ENCODE measurements around the gene NRXN3. TPM values are rescaled to one million over a fixed set of nuclear protein-coding genes. Genes with fewer than 3 reads are reported as not detected.

The NRXN3 gene
- total RNA-seq, 1 donor from 2014 or later, result 0.60 TPM

DNA sequence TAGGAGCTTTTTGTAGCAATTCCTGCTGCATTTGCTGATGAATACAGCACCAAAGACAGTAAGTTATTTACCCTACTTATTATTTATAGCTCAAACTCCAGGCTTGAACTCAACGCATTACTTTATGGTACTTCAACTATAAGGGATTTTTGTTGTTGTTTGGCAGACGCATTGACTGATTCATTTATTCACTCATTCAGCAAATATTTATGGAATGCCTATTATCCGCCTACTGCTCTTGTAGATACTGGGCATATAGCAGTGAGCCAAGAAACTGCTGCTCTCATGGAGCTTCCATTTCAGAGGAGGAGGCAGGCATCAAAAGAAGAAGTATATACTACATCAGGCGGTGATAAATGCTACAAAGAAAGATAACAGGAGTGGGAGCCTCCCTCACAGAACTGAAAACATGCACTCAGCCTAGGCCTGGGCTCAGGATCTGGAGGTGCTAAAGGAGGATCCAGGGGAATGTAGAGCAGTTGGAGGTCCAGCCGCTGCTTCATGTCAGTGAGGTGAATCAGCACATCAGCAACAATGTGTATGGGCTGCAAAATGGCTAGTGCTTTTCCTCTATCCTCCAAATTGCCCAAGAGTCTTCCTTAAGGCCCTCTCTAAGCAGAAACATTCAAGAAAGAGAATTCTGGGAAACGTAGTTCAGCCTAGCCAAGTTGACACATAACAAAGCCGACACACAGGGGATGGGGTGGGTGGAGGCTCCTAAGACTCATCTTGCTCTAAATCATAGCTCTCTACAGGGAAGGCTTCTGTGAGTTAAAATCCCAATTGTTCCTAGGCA, 157.5 kb downstream of the NRXN3 start:
- no peak for ATAC-seq

DNA sequence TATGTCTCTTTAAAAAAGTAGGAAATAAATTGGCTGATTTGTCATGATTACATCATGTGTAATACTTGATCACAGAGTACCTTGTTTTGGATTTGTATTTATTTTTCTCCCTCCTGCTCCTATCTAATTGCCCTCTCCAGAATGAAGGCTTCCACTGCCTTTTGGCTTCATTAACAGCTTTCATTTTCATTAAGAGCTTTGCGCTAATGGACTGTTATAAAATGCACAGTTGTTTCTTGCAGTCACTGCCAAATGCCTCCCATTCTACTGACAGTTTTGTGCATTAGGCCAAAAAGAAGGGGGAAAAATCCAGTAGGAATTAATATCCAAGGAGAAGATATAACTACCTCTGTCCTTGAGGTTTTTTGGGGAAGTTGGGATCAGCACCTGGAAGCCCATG, 159.2 kb downstream of the NRXN3 start:
- ATAC-seq, result no peak

DNA sequence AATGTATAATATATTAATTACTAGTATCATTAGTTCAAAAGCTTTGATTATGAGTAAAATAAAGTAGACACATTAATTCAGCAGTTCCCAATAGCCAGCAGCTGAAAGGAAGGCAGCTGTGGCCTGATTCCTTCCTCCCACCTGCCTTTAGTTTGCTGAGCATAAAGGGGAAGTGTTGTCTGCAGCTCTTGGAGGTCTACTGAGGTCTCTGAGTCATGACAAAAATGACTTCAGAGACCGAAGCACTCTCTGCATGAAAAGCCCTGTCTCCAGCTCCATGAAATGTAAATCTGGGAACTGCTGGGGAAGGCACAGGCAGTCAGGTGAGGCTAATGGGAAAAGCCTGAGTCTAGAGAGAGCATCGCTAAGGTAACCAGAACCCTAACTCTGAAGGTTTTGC, 165.4 kb downstream of the NRXN3 start:
- ATAC-seq, result no peak

DNA sequence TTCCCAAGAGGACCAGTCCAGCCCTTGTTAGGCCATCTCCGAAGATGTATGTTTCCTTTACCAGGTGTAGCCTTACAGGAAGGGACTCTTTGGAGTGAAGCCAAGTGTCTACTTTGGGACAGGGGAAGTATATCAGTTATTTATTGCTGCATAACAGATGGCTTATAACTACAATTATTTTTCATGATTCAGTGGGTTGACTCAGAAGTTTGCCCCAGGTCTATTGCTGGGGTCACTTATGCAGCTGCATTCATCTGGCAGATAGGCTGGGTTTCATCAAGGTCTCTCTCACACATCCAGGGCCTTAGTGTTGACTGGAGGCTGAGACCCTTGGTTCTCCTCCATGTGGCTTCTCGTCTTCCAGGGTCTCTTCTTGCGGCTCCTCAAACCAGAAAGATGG, 170.1 kb downstream of the NRXN3 start:
- ATAC-seq, result no peak

DNA sequence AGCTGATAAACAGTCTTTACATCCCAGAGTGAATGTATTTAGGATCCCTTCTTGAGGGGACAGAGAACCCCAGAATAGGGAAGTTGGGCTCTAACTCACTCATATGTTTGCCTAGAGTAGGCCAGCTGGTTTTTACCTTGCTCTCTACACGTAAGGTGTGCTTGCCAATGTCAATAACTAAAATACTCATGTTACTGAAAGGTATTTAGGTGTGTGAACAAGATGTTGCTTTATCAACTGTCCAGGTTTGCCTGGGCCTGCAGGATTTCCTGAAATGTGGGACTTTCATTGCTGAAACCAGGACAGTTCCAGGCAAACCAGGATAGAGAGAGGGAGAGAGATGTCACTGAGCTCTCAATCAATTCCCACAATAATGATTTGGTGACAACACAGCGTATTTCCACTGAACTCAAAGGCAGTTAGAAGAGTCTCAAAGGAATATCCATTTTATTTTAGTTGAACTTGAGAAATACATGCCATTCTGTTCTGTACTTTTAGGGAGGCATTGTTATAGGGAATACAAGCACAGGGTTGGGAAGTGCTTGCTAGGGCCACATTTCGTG, 171.7 kb downstream of the NRXN3 start:
- ATAC-seq, result no peak

DNA sequence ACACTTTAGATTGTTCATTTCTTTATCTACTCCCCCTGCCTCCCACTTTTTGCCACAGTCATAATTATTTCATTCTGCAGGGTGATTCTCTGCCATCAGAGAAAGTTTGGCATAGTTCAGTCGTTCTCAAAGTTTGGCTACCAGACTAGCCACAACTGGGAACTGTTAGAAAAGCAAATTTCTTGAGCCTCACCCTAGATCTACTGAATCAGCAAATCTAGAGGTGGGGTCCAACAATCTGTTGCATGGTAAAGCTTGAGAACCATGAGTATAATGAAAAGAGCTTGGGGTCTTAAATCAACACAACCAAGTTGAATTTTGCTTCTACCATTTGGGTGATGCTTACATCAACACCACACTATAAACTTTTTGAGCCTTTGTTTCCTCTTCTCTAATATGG, 172.7 kb downstream of the NRXN3 start:
- no peak for ATAC-seq

DNA sequence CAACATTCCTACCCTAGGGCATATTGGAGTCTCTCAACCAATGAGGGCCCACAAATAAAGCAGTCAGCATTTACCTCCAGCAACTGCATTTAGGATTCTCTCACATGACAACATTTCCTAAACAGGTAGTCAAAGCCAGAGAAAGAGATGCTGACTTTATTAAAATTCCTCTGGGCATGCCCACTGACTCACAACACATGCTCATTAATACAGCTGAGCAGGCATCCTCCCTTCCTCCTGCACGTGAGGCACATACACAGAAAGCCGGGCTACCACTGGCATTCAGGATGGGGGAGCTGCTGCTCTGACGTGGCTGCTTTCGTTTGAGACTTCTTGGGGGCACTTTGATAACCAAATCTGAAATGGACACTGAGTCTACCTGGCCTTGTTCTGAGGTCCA, 174.1 kb downstream of the NRXN3 start:
- ATAC-seq, result no peak

DNA sequence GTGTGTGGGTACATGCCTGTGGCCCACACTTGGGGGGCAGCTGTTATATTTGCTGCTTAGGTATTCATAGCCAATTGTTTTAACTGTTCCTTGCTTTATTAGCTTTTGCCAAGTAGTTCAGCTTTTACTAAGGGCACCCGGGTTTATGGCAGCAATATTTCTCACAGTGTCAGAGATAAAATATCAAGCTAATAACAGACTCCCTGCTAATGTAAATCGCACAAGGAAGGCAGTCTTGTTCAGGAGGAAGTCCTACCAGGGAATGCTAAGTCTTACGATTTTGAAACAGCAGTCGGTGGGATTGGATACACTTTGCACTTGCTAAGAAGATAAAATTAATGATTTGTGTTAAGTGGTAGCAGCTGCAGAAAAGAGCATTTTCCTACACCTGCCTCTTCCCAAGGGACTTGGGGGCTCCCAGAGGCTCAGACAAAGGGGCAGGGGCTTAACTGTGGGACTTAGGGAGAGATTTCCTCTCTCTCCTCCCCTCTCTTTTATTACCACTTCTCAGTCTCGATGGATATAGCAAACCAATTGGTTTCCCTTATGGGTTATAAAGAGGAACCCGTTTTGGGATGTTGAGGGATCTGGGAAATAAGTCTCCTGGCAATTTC, 175.1 kb downstream of the NRXN3 start:
- ATAC-seq, result no peak

DNA sequence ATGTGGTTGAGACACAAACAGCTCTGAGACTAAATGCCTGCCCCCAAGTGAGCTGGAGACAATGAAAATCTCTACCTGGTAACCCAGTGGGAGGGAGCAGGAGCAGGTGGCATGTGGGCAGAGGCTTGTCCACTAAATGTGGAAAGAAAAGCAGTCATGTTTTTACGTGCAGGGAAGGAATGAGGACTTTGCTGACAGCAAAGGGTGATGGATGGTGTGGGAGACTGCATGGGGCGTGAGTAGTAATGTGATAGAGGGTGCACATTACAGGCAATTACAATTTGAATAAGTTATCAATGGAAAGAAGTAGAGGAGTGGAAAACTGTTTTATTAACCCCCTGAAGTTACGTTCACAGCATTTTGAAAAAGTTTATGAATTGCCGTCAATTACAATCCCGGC, 176.6 kb downstream of the NRXN3 start:
- ATAC-seq, result no peak

DNA sequence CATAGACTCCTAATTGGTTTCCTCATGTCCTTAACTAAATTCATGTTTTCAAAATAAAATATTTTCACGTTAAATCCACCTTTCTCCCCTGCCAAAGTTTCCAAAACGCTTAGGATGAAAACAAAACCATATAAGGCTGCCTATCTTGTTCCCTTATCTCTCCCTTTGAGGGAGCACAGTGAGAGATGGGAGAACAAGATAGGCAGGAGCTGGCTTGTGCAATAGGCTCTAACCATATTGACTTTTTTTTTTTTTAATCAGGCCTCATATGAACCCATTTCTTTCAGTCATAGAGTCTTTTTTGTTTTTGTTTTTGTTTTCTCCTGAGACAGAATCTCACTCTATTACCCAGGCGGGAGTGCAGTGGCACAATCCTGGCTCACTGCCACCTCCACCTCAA, 184.9 kb downstream of the NRXN3 start:
- no peak for ATAC-seq

DNA sequence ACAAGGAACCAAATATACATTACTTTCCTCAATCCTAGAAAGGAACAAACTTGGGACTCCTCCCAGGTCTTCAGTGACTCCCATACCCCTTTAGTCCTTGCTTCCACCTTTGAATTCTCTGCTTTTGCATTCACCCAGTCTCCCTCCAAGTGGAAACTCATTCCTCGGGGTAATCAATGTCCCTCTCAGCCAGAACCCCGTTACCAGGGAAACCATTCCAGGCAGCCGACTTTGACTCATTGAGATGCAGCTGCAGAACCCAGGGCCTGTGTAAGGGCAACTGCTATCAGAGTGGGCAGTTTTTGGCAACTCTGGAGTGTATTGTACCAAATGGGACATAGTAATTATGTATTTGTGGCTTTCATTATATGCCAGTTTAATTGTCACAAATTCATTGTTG, 186.2 kb downstream of the NRXN3 start:
- ATAC-seq, result no peak

DNA sequence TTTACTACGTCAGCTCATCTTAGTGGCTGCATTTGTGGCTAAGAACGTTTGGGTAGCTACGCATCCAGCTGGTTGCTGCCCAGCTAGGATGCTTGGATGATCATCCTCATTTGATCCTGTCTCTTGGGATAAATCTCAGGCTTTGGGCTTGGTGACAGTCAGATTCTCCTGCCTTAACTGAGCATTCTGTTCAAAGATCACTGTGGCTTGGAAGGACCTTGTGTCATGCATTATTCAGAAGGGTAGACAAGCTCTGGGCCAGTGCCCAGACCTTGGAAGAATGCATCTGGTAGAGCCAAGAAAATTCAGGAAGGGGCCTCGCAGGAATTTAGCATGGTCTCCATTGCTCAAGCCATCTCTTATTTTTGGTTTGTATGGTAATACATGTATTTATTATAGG, 188.4 kb downstream of the NRXN3 start:
- no peak for ATAC-seq

DNA sequence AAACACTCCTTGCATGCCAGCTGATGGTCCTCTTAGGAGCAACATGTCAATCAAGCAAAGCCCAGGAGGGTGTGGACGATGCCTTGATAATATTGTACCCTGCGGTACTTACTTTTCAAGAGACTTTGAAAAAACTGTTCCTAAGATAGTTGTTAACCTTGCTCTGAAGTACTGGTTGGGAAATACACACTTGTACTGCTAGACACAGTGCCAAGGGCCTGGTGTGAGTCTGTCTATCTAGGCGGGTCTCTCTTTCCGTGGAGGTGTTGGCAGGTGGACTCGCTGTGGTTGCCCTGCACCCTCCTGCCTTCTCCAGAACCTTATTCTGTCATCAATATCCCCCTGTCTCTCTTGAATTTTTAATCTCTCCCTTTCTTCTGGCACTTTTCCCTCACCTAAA, 189.4 kb downstream of the NRXN3 start:
- no peak for ATAC-seq

DNA sequence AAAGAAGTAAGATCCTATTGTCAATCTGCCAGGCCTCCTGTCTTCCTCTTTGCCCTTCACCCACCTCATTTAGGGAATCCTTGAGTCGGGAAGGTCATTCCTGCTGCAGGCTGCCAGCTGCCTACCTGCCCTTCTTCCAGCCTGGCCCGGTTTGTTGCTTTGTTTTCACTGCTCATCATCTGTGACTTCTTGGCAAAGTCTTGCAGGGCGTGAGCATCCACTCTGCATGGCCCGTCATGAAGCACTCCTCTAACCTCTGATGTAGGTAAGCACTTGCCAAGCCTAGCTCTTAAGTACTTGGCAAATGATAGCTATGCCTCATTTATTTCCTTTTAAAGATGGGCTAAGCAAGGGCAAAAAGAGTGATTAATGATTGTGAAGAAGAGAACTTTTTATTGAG, 192.8 kb downstream of the NRXN3 start:
- ATAC-seq, result no peak

DNA sequence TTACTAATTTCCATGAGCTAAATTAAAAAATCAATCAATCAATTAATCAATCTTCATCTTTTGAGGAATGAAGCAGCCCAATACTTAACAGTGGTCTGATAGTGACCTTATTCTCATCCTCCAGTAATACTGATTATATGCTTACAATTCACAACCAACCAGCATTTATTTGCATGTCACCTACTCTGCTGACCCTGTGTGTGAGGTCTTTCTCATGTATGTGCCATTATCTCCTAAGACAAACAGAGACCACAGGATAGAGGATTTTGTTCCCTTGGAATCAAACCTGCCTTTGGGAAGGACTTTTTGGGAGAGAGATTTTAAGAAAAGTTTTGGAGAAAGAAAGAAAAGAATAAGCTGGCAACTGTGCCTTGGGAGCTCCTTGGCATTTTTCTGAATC, 197.2 kb downstream of the NRXN3 start:
- no peak for ATAC-seq

DNA sequence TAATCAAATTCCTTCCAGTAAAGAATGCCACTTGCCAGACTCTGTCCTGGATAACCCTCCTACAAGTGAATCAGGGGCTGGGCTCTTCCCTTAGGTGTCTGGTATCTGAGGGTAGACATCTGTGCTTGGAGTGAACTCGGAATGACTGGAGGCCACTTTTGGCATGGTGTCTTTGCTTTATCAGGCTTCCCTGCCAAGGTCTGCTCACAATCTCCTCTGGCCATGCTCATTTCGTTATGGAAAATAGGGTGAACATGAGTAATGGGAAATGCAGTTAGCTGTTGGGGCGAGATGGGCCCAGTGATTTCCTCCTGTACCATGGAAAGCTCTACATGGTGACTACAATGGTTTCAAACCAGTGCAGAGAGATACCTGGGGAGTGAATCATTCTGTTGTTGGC, 212.9 kb downstream of the NRXN3 start:
- no peak for ATAC-seq

DNA sequence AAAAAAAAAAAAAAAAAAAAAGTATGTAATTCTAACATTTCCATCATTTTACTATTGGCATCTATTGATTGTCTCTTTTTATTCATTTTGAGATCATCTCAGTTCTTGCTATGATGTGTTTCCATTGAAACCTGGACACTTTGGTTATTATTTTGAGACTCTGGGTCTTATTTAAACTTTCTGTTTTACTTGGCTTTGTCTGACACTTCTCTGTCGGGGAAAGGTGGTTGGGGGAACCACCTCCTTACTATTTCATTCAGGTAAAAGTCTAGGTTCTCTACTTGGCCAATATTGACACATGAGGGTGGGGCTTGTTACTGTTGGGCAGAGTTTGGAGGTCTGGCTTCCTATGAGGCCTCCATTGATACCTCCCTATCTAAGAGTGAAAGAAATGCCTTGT, 228.0 kb downstream of the NRXN3 start:
- no peak for ATAC-seq

DNA sequence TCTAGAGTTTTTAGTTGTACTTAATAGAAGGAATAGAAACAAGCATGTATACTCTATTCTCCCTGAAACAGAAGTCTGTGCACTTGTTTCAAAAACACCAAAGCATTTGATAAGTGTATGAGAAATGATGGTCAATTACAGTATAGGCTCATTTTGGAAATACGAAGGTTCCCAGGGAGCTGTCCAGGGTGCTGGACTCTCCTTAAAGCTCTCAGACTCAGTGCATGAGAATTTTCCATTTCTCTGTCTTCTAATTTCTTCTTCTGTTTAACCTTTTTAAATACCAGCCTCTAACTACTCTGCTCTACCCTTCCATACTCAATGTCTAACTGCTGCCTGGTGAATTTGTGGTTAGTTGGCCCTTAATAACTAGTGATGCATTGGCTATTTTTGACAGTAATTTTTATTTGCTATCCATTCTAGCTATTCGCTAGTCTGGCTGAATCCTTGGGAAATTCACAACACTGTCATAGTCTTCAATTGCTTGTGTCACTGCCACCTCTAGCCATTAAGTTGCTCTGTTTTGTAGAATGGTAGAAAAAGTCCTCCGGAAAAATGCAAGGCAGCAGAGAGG, 229.2 kb downstream of the NRXN3 start:
- ATAC-seq, result no peak

DNA sequence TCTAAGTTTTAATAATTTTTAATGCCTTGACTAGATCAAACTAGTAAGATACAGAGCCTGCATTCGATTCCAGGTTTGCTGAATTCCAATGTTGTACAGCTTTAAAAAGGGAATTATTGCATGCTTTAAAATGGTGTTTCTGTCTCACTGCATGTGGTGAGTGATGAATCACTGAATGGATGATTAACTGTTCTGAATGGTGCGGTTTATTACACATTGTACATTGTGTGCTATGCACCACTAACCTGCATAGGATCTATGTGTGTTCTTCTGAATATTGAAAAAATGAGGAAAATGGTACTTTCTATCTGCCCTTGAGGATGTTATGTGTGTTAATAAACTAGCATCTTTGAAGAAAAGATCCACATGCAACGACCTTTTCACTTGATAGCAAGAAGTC, 231.7 kb downstream of the NRXN3 start:
- ATAC-seq, result no peak

DNA sequence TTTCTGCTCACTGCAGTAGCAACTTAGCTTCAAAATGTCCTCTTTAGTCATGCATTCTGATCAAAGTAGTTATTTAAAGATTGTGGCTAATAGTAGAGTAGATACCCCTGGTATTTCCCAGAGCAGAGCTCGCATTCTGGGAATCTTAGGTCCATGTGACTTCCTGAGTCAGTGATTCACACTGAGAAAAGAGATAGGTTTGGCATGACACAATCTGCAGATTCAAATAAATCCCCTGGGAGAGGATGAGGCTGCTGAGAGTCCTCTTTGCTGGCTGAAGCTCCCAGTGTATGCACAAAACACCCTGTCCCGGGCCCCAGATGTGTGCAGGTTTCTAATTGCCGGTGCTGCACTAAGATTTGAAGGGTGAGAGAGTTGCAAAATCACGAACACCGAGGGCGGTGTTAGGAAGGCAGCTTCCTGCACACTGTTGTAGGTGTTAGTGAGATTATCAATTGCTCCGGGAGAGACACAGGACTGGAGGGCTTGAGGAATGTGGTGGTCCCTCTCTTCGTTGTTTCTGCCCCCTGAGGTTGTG, 233.2 kb downstream of the NRXN3 start:
- ATAC-seq, result no peak

DNA sequence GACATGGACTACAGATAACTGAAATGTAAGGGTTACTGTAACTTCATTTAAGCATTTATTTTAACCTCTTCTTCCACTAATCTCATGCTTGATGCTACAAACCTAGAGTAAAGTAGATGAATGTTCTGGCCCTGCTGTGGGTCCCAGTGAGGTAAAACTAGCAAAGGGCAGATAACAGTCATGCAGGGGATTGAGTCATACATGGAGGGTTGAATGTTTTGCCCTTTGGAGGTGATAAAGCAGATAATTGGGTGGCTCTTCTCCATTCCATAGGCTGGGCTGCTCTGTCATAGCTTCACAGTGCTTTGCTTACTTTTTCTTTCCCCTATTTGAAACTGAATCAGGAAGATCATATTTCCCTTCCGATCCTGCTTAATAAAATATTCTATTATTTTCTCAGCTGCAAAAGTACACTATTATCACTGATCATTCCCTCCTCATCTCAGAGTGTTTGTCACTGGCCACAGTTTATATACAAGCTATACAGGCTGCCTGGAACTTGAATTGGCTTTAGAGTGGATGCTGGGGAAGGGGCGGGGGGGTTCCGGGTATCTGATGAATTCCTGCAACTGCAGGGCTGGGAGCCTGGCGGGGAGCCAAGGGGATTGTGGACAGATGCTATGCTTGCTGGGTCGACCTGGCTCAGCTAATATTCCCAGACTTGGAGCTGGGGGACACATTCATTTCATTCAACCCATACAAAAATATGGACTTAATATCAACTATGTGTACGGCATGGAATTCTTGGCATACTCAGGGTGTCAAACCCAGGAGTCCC, 235.1 kb downstream of the NRXN3 start:
- ATAC-seq, result no peak

DNA sequence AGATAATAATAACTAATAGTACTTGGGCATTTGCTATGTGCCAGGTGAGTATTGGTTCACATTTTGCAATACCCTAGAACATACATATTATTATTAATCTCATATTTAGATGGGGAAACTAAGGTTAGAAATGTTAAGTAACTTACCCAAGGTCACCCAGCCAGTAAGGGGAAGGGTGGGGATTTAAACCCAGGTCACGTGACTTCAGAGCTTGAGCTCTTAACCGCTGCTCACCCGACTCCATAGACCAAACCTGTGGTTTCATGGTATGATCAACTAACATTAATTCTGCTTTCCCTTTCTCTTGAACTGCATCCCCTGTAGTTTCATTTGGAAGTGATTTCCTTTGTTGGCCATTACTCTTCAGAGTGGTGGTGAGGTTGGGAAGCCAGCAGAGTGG, 242.3 kb downstream of the NRXN3 start:
- ATAC-seq, result no peak

DNA sequence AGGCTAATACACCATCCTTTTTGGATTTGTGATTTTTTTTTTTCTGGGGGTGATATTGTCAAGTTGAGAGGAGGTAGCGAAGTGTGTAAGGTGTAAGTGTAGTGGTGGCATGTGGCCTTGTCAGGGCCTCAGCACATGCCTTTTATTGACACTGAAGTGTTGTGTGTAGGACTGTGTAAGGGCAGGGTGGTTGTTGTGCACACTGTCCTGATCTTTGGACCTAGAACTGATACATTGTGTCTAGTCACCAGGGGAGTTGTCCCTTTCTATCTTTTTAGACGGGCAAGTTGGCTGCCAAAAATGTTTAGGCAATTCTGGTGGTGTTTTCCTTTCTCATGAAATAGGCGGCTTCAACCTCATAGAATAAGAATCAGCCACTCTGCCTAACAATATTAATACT, 244.0 kb downstream of the NRXN3 start:
- no peak for ATAC-seq
